PC-3 (cell line): ENCODE results near the gene RPL27A. TPM values are rescaled to one million over a fixed set of nuclear protein-coding genes. Genes with fewer than 3 reads are reported as not detected.

Source experiments
- ATAC-seq: fragments of 200-7000 bp; cut with Tn5 transposase; 2 replicates; pipeline ENCODE4 v1.9.1; 2020; ENCODE audit warnings: mild to moderate bottlenecking, moderate library complexity
- BruUV-seq: library from RNA; stranded (reverse); fragments of 400-500 nt; replicated peaks from 2 replicates; lab custom pipeline; 2021; lab: Mats Ljungman, UMichigan
- CTCF ChIA-PET: fragments of 300-600 bp; sonication (Branson Sonifier 250); formaldehyde crosslinking; loops from one replicate; lab custom pipeline; 2022; ENCODE audit warnings: antibody characterized with exemption; lab: Charles Lee
- POLR2A ChIA-PET: fragments of 300-600 bp; sonication (Branson Sonifier 250); formaldehyde crosslinking; loops from one replicate; lab custom pipeline; 2022; ENCODE audit warnings: antibody characterized with exemption; ENCODE audit not compliant: unreplicated experiment; lab: Charles Lee
- DNase-seq: peaks from one replicate; pipeline ENCODE4 v3.0.0-alpha.2; 2015
- H2AFZ ChIP-seq: fragments of 300-600 bp; sonication (generic); 2 replicates; pipeline ENCODE4 v1.6.0; 2016; ENCODE audit warnings: antibody characterized with exemption, low read length
- H3F3A ChIP-seq: fragments of 300-600 bp; sonication (generic); one replicate; pipeline ENCODE4 v1.6.0; 2017; ENCODE audit warnings: antibody characterized with exemption, low read length, control low read depth, mild to moderate bottlenecking; ENCODE audit not compliant: unreplicated experiment
- H3K27ac ChIP-seq: fragments of 300-600 bp; sonication (generic); 2 replicates; pipeline ENCODE4 v1.5.1; 2016; ENCODE audit warnings: mild to moderate bottlenecking, low read length
- H3K27me3 ChIP-seq: fragments of 300-600 bp; sonication (generic); 2 replicates; pipeline ENCODE4 v1.6.1; 2016; ENCODE audit warnings: low read length, mixed read lengths
- H3K36me3 ChIP-seq: fragments of 300-600 bp; sonication (generic); 2 replicates; pipeline ENCODE4 v1.6.1; 2016; ENCODE audit warnings: low read depth, mixed run types, low read length, mixed read lengths
- H3K4me1 ChIP-seq: fragments of 300-600 bp; sonication (generic); 2 replicates; pipeline ENCODE4 v1.5.1; 2016; ENCODE audit warnings: low read length; ENCODE audit not compliant: insufficient read depth
- H3K4me2 ChIP-seq: fragments of 300-600 bp; sonication (generic); 2 replicates; pipeline ENCODE4 v1.6.0; 2016; ENCODE audit warnings: low read length
- H3K4me3 ChIP-seq: fragments of 300-600 bp; sonication (generic); 2 replicates; pipeline ENCODE4 v1.5.1; 2016; ENCODE audit warnings: mild to moderate bottlenecking, low read length, mixed read lengths
- H3K79me2 ChIP-seq: fragments of 300-600 bp; sonication (generic); 2 replicates; pipeline ENCODE4 v1.6.1; 2017; ENCODE audit warnings: low read length, mixed read lengths
- H3K9ac ChIP-seq: fragments of 300-600 bp; sonication (generic); 2 replicates; pipeline ENCODE4 v1.6.0; 2016; ENCODE audit warnings: mild to moderate bottlenecking, low read length
- H3K9me2 ChIP-seq: fragments of 300-600 bp; sonication (generic); replicated peaks from 2 replicates; pipeline ENCODE4 v1.6.1; 2016; ENCODE audit warnings: mixed run types, low read length, mixed read lengths
- H3K9me3 ChIP-seq: fragments of 300-600 bp; sonication (generic); 2 replicates; pipeline ENCODE4 v1.6.1; 2016; ENCODE audit warnings: low read length, mixed read lengths
- H4K20me1 ChIP-seq: fragments of 300-600 bp; sonication (generic); 2 replicates; pipeline ENCODE4 v1.6.1; 2016; ENCODE audit warnings: low read length, mixed read lengths
- CTCF ChIP-seq: fragments of 300-600 bp; sonication (generic); conservative IDR thresholded peaks from 2 replicates; pipeline ENCODE4 v1.5.1; 2017; ENCODE audit warnings: antibody characterized with exemption, low read depth, mild to moderate bottlenecking, low read length
- EZH2 ChIP-seq: fragments of 300-600 bp; sonication (generic); IDR thresholded peaks from one replicate; pipeline ENCODE4 v1.6.1; 2017; ENCODE audit warnings: antibody characterized with exemption, mild to moderate bottlenecking, low read length; ENCODE audit not compliant: unreplicated experiment
- EZH2phosphoT487 ChIP-seq: fragments of 300-600 bp; sonication (generic); IDR thresholded peaks from 2 replicates; pipeline ENCODE4 v1.6.1; 2018; ENCODE audit warnings: mild to moderate bottlenecking, antibody characterized with exemption, low read length, borderline replicate concordance
- intact Hi-C: fragments of 100-400 bp; cut with micrococcal nuclease; formaldehyde crosslinking; loops from 2 replicates; pipeline ENCODE4 v1.9.0; 2023
- total RNA-seq: library from RNA; depleted of rRNA; stranded (reverse); fragments of >200 nt; gene quantifications from 2 replicates; pipeline ENCODE4 v1.2.3, GENCODE V29; 2014

The RPL27A gene
- total RNA-seq, 1 experiment from 2014 or later = 1,132 TPM

GRCh38 chr11:8732324-8732670 lies 49.7 kb downstream of the RPL27A start:
- intact Hi-C loops = no loop called here

GRCh38 chr11:8732748-8733241 lies 50.2 kb downstream of the RPL27A start:
- Histone ChIP-seq H4K20me1 (no peaks in the 10 kb centered on the region), H3K36me3 (no peaks in the 10 kb centered on the region), H3F3A (no peaks in the 10 kb centered on the region), H3K9ac (no peak overlapping the region), H3K4me1 (peaks cover 36% of the 10 kb centered on the region), H3K27me3 (no peaks in the 10 kb centered on the region), H3K9me3 (no peaks in the 10 kb centered on the region), H3K79me2 (no peaks in the 10 kb centered on the region), H2AFZ (peak overlapping the region; percentile 58), H3K4me3 (no peak overlapping the region), H3K27ac (peak overlapping the region; percentile 71), H3K9me2 (no peaks in the 10 kb centered on the region), H3K4me2 (peak overlapping the region; percentile 51)
- POLR2A ChIA-PET = interaction anchor here (0.7 kb wide), 1 partner anchor 13 kb away, joined by 3 read pairs; no protein-coding TSS in a partner anchor
- CTCF ChIA-PET = no interaction called here
- intact Hi-C loops = no loop called here
- ATAC-seq (peak; percentile 97), DNase-seq (peak; percentile 82)
- TF ChIP-seq EZH2 (no peak), CTCF (no peak), EZH2phosphoT487 (no peak)
- BruUV-seq = no TSS peak

More at GRCh38 chr11:8732324-8732670, 49.7 kb downstream of the RPL27A start:
- DNase-seq = no peak
- no peak overlapping the region for H3K4me3 ChIP-seq
- ChIA-PET CTCF (no interaction called here), POLR2A (interaction anchor here (0.6 kb wide), 1 partner anchor 50 kb away, joined by 4 read pairs; the partner anchor contains the start of genes RPL27A and TRIM66)
- H4K20me1 ChIP-seq = no peaks in the 10 kb centered on the region
- peaks cover 36% of the 10 kb centered on the region for H3K4me1 ChIP-seq
- H3K79me2 ChIP-seq = no peaks in the 10 kb centered on the region
- no TSS peak for BruUV-seq
- no peaks in the 10 kb centered on the region for H3K9me2 ChIP-seq
- H3K9ac ChIP-seq = no peak overlapping the region
- peak overlapping the region; percentile 51 for H3K4me2 ChIP-seq
- peak overlapping the region; percentile 71 for H3K27ac ChIP-seq
- H3K36me3 ChIP-seq = no peaks in the 10 kb centered on the region
- peak; percentile 27 for ATAC-seq
- H2AFZ ChIP-seq = peak overlapping the region; percentile 58
- H3K9me3 ChIP-seq = no peaks in the 10 kb centered on the region
- H3K27me3 ChIP-seq = no peaks in the 10 kb centered on the region
- H3F3A ChIP-seq = no peaks in the 10 kb centered on the region
- TF ChIP-seq CTCF (no peak), EZH2 (no peak), EZH2phosphoT487 (no peak)

- Histone ChIP-seq H3K79me2 (no peaks in the 10 kb centered on the region), H3K9me2 (no peaks in the 10 kb centered on the region), H3K4me3 (no peak overlapping the region), H3K9ac (no peak overlapping the region), H2AFZ (no peak overlapping the region), H3K36me3 (no peaks in the 10 kb centered on the region), H3K27me3 (no peaks in the 10 kb centered on the region), H3K4me2 (no peak overlapping the region), H4K20me1 (no peaks in the 10 kb centered on the region), H3K9me3 (no peaks in the 10 kb centered on the region), H3K4me1 (peaks cover 31% of the 10 kb centered on the region), H3K27ac (no peak overlapping the region), H3F3A (no peaks in the 10 kb centered on the region)
- intact Hi-C loops = no loop called here
- ChIA-PET POLR2A (no interaction called here), CTCF (no interaction called here)
- TF ChIP-seq EZH2phosphoT487 (no peak), CTCF (no peak), EZH2 (no peak)
- ATAC-seq = no peak
- BruUV-seq = no TSS peak
- no peak for DNase-seq
Measured at GRCh38 chr11:8733852-8734251, 51.3 kb downstream of the RPL27A start.
